Heart left ventricle (tissue), 16 donors: Measurements from ENCODE around the gene ABLIM2. TPM values are rescaled to one million over a fixed set of nuclear protein-coding genes. Genes with fewer than 3 reads are reported as not detected.

Source experiments
- ATAC-seq, 4 donors: fragments of 200-7000 bp; cut with Tn5 transposase; one replicate each; pipeline ENCODE4 v1.9.1; 2020 to 2022; ENCODE audit warnings: moderate library complexity in 4 of 4, mild to moderate bottlenecking in 3 of 4, moderate number of reproducible peaks in 1 of 4
- DNase-seq, 5 donors: peaks; one replicate each; pipeline ENCODE4 v3.0.0-alpha.2; 2020
- H3K27ac ChIP-seq, 12 donors: fragments of 200-600 bp; sonication (generic) in 4 of 12; one replicate each; pipeline versions ENCODE4 v1.5.0 to v1.8.0; 2016 to 2022; ENCODE audit warnings: mild to moderate bottlenecking in 2 of 12
- H3K27me3 ChIP-seq, 9 donors: fragments of 200-600 bp; sonication (generic) in 2 of 9; one replicate each; pipeline versions ENCODE4 v1.5.1 to v1.8.0; 2016 to 2022; ENCODE audit warnings: mild to moderate bottlenecking in 3 of 9
- H3K36me3 ChIP-seq, 9 donors: fragments of 200-600 bp; sonication (generic) in 2 of 9; one replicate each; pipeline versions ENCODE4 v1.5.0 to v1.8.0; 2018 to 2022; ENCODE audit warnings: mild to moderate bottlenecking in 2 of 9
- H3K4me1 ChIP-seq, 12 donors: fragments of 200-600 bp; sonication (generic) in 4 of 12; one replicate each; pipeline versions ENCODE4 v1.5.0 to v1.8.0; 2016 to 2022; ENCODE audit warnings: mild to moderate bottlenecking in 3 of 12
- H3K4me3 ChIP-seq, 12 donors: fragments of 200-600 bp; sonication (generic) in 4 of 12; one replicate each; pipeline versions ENCODE4 v1.5.0 to v1.8.0; 2017 to 2022; ENCODE audit warnings: mild to moderate bottlenecking in 9 of 12, moderate library complexity in 4 of 12
- H3K9me3 ChIP-seq, 12 donors: fragments of 200-600 bp; sonication (generic) in 4 of 12; one replicate each; pipeline versions ENCODE4 v1.5.0 to v1.8.0; 2016 to 2022; ENCODE audit warnings: mild to moderate bottlenecking in 1 of 12
- POLR2A ChIP-seq, 2 donors: fragments of 450-650 bp; IDR thresholded peaks; one replicate each; pipeline ENCODE4 v1.6.1; 2017; ENCODE audit warnings: antibody characterized with exemption in 2 of 2, mild to moderate bottlenecking in 2 of 2, moderate library complexity in 2 of 2
- WGBS, 4 donors: extraction: QIAGEN DNeasy Blood & Tissue Kit in 2 of 4; methylation state at CpG; one replicate each; pipeline versions ENCODE4 v1.1.5 to v1.1.7; 2013 to 2018; 5-methylcytosine and 5-hydroxymethylcytosine counted together
- intact Hi-C, 10 donors: fragments of 100-400 bp; cut with DNase I; formaldehyde crosslinking; loops; one replicate each; pipeline versions ENCODE4 v1.11.1 to v1.14.2; 2022
- polyA plus RNA-seq, 2 donors: library from polyadenylated mRNA; stranded (reverse); fragments of 200-250 nt; gene quantifications; one replicate each; pipeline ENCODE4 v1.2.3, GENCODE V29; 2013
- total RNA-seq, 9 donors: library from RNA; depleted of rRNA in 2 of 9; stranded (reverse); fragments of >200 nt in 2 of 9; fragmentation: NEBNext Ultra II Directional in 3 of 9; extraction: Animal tissue kit (Norgen Biotek cat#: 25700) in 3 of 9; gene quantifications; one replicate each; pipeline versions ENCODE4 v1.1.0 to v1.2.4, GENCODE V29; 2016 to 2023
- TF ChIP-seq, protein P1 (sequence below), 12 donors: fragments of 200-600 bp; sonication (generic) in 4 of 12; IDR thresholded peaks; one replicate each; pipeline versions ENCODE4 v1.5.0 to v1.8.0; 2018 to 2022; ENCODE audit warnings: antibody characterized with exemption in 12 of 12, mild to moderate bottlenecking in 5 of 12
- donor health status: ischemic (EF 13 %, LVEDD 7.1; RV severe dilation, severe dysfunction).
- donor health status: healthy with polysubstance abuse.
- donor health status: DM: no; HTN: yes; CAD: no.
- donor health status: DM: no; HTN: no; CAD: no.
- donor health status: ischemic (EF 25% LVEDD 6.9; RV normal size, moderate dysfunction).
- donor health status: ischemic (EF 25% LVEDD 5.7; RV mildly dilated, moderate dysfunction).
- donor health status: healthy.
- donor health status: DM: yes; HTN: yes; CAD: no.
- donor health status: ischemic (EF 35%, LVEDD 5.7; RV mildly dilated, moderate dysfunction).
- donor health status: nonischemic (EF 11% LVEDD 7.7; RV severe dilation, severe dysfunction).
- donor health status: DM: yes; HTN: yes; CAD: no.
- donor health status: PGD.
- donor health status: ischemic (EF 29% LVEDD 5.4; RV normal size, mild dysfunction).
- donor health status: nonischemic (EF 23%, LVEDD 6.1; RV moderate dilation, normal function).

The ABLIM2 gene
- total and polyA plus RNA-seq, 11 donors: 11.1 to 27.9 (median 18.4) TPM

DNA sequence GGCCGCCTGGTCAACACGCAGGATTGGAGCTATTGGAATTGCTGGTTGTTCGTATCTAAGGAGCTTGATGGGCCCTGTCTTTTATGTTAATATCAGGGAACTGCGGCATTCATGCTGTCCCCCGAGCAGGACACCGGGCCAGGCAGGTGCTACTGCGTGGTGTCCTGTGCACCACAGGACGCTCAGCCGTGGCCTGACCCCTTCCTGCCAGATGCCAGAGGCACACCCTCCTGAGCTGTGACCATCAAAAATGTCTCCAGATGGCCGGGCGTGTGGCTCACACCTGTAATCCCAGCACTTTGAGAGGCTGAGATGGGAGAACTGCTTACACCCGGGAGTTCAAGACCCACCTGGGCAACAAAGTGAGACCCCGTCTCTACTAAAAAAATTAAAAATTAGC lies 32.1 kb downstream of the ABLIM2 start:
- ATAC-seq (no peak), DNase-seq (no peak)
- intact Hi-C loops: no loop called here
- Histone ChIP-seq H3K36me3 (no peaks in the 10 kb centered on the region), H3K4me1 (peaks cover 0 to 19% (median 6%) of the 10 kb centered on the region in 12 donors), H3K9me3 (no peaks in the 10 kb centered on the region), H3K27me3 (no peaks in the 10 kb centered on the region), H3K27ac (no peak overlapping the region), H3K4me3 (no peak overlapping the region)
- 92 to 96% (median 94%) methylated on average over 11 to 13 of the region's 13 CpGs for WGBS, 4 donors
- TF ChIP-seq, protein P1, sequence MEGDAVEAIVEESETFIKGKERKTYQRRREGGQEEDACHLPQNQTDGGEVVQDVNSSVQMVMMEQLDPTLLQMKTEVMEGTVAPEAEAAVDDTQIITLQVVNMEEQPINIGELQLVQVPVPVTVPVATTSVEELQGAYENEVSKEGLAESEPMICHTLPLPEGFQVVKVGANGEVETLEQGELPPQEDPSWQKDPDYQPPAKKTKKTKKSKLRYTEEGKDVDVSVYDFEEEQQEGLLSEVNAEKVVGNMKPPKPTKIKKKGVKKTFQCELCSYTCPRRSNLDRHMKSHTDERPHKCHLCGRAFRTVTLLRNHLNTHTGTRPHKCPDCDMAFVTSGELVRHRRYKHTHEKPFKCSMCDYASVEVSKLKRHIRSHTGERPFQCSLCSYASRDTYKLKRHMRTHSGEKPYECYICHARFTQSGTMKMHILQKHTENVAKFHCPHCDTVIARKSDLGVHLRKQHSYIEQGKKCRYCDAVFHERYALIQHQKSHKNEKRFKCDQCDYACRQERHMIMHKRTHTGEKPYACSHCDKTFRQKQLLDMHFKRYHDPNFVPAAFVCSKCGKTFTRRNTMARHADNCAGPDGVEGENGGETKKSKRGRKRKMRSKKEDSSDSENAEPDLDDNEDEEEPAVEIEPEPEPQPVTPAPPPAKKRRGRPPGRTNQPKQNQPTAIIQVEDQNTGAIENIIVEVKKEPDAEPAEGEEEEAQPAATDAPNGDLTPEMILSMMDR (IDR thresholded peaks at IDR 0.05): no peak
- no peak for TF ChIP-seq POLR2A (IDR thresholded peaks at IDR 0.05)

DNA sequence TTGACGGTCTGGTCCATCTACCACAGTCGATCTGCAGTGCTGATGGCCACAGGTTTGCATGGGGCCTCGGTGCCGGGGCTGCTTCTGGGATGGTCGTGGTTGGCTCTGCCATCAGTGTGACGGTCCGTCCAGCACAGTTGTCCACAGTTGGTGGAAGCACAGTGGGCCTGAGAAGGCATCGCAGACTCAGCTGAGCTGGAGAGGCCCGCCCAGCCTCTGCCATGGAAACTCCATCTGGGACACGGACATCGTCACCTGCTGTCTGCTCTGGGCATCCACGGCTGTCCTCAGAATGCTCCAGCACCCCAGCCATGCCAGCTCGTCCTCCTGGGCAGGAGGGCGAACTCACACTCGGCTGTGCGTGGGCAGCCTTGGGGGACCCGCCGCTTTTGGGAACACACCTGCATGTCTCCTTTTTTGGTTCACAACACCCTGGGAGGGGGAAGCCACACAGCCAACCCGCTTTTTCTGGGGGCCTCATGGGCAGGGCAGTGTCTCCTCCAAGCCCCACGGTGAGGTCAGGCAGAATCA lies 33.0 kb downstream of the ABLIM2 start:
- no peak overlapping the region for H3K4me3 ChIP-seq
- ATAC-seq: no peak
- no peaks in the 10 kb centered on the region for H3K36me3 ChIP-seq
- intact Hi-C loops: no loop called here
- H3K27me3 ChIP-seq: no peaks in the 10 kb centered on the region
- DNase-seq: no peak
- H3K4me1 ChIP-seq: peaks cover 0 to 18% (median 6%) of the 10 kb centered on the region in 12 donors
- no peaks in the 10 kb centered on the region for H3K9me3 ChIP-seq
- WGBS, 4 donors: 93 to 98% (median 95%) methylated on average over 7 to 20 of the region's 20 CpGs
- H3K27ac ChIP-seq: no peak overlapping the region
- TF ChIP-seq POLR2A (IDR thresholded peaks at IDR 0.05): no peak
- TF ChIP-seq, protein P1 (IDR thresholded peaks at IDR 0.05): no peak

DNA sequence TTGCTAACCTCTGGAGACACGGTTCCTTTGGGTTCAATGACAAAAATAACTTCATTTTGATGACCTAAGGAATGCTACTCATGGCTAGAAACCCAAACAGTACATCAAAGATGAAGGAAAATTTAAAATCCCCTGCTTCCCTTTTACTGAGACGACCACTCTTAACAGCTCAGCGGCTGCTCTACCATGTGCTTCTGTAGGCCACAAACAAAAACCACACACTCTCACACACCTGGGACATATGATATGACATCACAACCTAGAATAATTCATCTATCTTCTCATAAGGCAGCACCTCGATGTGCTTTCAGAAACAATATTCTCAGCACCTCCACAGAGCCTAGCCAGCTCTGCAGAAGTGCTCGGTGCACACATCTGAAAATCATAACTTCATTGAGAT lies 34.7 kb downstream of the ABLIM2 start:
- no peaks in the 10 kb centered on the region for H3K27me3 ChIP-seq
- peaks cover 0 to 15% (median 6%) of the 10 kb centered on the region in 12 donors for H3K4me1 ChIP-seq
- TF ChIP-seq POLR2A (IDR thresholded peaks at IDR 0.05): no peak
- TF ChIP-seq, protein P1 (IDR thresholded peaks at IDR 0.05): no peak
- intact Hi-C loops: no loop called here
- no peaks in the 10 kb centered on the region for H3K36me3 ChIP-seq
- H3K9me3 ChIP-seq: no peaks in the 10 kb centered on the region
- H3K4me3 ChIP-seq: no peak overlapping the region
- ATAC-seq: no peak
- WGBS, 4 donors: 61 to 72% (median 70%) methylated on average over 5 of the region's 5 CpGs
- no peak for DNase-seq
- H3K27ac ChIP-seq: peak overlapping the region in 4 of 12 donors; percentile 33 to 56 (median 47)

DNA sequence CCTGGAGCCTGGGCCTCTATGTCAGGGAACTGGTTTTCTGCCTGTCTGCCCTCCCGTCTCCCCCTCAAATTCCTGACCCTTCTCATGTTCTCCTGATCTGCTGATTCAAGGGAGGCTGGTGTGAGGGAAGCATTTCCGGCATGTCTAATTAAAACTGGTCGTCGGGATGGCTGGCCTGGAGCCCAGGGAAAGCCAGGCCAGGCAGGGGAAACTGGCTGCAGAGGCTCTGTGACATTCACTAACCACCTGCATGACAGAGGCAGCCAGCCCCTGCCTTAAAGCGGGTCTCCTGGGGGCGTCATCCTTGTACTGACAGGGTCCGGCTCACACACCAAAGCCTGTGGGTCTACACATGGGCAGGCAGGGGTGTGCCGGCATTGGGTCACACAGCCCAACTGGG lies 35.2 kb downstream of the ABLIM2 start:
- 20 to 36% (median 28%) methylated on average over 4 to 8 of the region's 8 CpGs for WGBS, 4 donors
- no peaks in the 10 kb centered on the region for H3K9me3 ChIP-seq
- no peaks in the 10 kb centered on the region for H3K36me3 ChIP-seq
- no peaks in the 10 kb centered on the region for H3K27me3 ChIP-seq
- peaks cover 0 to 18% (median 6%) of the 10 kb centered on the region in 12 donors for H3K4me1 ChIP-seq
- H3K27ac ChIP-seq: peak overlapping the region in 4 of 12 donors; percentile 33 to 56 (median 47)
- H3K4me3 ChIP-seq: no peak overlapping the region
- peak in 4 of 5 donors; percentile 56 to 72 (median 58) for DNase-seq
- intact Hi-C loops: no loop called here
- ATAC-seq: peak in 3 of 4 donors; percentile 63 to 77 (median 77)
- no peak for TF ChIP-seq POLR2A (IDR thresholded peaks at IDR 0.05)
- TF ChIP-seq, protein P1 (IDR thresholded peaks at IDR 0.05): no peak
